GM21619 (cell line): Measurements from ENCODE around the gene APCS.

Experiments used
- ATAC-seq: cut with Tn5 transposase; IDR thresholded peaks from one replicate; pipeline ENCODE4 v1.9.1; 2021; ENCODE audit not compliant: unreplicated experiment

APCS gene

GRCh38 chr1:159587461-159587951, at the start of gene APCS:
TSS of gene APCS (plus strand) at chr1:159587826. CDS start at chr1:159587922, 96 bp downstream.
- ATAC-seq = no peak

GRCh38 chr1:159548126-159548525, 39.5 kb upstream of the APCS start:
- ATAC-seq = no peak

GRCh38 chr1:159554261-159554660, 33.4 kb upstream of the APCS start:
- ATAC-seq = no peak

- ATAC-seq = no peak
Measured at GRCh38 chr1:159554696-159555095, 32.9 kb upstream of the APCS start.

- no peak for ATAC-seq
Measured at GRCh38 chr1:159556931-159557369, 30.7 kb upstream of the APCS start.

- no peak for ATAC-seq
Measured at GRCh38 chr1:159560599-159560998, 27.0 kb upstream of the APCS start.

- ATAC-seq = no peak
Measured at GRCh38 chr1:159561497-159561896, 26.1 kb upstream of the APCS start.

- no peak for ATAC-seq
Measured at GRCh38 chr1:159562680-159563079, 24.9 kb upstream of the APCS start.

GRCh38 chr1:159577446-159577845, 10.2 kb upstream of the APCS start:
- no peak for ATAC-seq

- peak; percentile 53 for ATAC-seq
Measured at GRCh38 chr1:159580340-159580739, 7.3 kb upstream of the APCS start.

- ATAC-seq = no peak
Measured at GRCh38 chr1:159581422-159581821, 6.2 kb upstream of the APCS start.

GRCh38 chr1:159584536-159584935, 3.1 kb upstream of the APCS start:
- ATAC-seq = no peak

GRCh38 chr1:159591981-159592380, 4.4 kb downstream of the APCS start:
- ATAC-seq = no peak

- ATAC-seq = no peak
Measured at GRCh38 chr1:159594625-159595405, 7.2 kb downstream of the APCS start.

- no peak for ATAC-seq
Measured at GRCh38 chr1:159598196-159598595, 10.6 kb downstream of the APCS start.

GRCh38 chr1:159600894-159601293, 13.3 kb downstream of the APCS start:
- no peak for ATAC-seq

GRCh38 chr1:159602501-159602999, 14.9 kb downstream of the APCS start:
- no peak for ATAC-seq

- no peak for ATAC-seq
Measured at GRCh38 chr1:159612211-159612885, 24.7 kb downstream of the APCS start.

GRCh38 chr1:159632922-159633321, 45.3 kb downstream of the APCS start:
- no peak for ATAC-seq
